Liver (tissue), 3 donors: ENCODE data around the gene SCAMP5.

Source experiments
- FOXA1 ChIP-seq: IDR thresholded peaks from 2 replicates; pipeline ENCODE4 v1.6.1; 2016; ENCODE audit warnings: antibody characterized with exemption
- GABPA ChIP-seq, 2 donors: IDR thresholded peaks in 1 of 2; conservative IDR thresholded peaks in 1 of 2; 2 replicates each; pipeline ENCODE4 v1.6.1; 2016; ENCODE audit warnings: antibody characterized with exemption in 2 of 2, mild to moderate bottlenecking in 1 of 2, moderate library complexity in 1 of 2
- HNF4A ChIP-seq, 2 donors: conservative IDR thresholded peaks; 2 replicates each; pipeline ENCODE4 v1.6.1; 2016; ENCODE audit warnings: antibody characterized with exemption in 2 of 2, mild to moderate bottlenecking in 2 of 2
- HNF4G ChIP-seq: IDR thresholded peaks from 2 replicates; pipeline ENCODE4 v1.6.1; 2016; ENCODE audit warnings: antibody characterized with exemption
- JUND ChIP-seq, 2 donors: IDR thresholded peaks; 2 replicates each; pipeline ENCODE4 v1.6.1; 2016; ENCODE audit warnings: antibody characterized with exemption in 2 of 2
- RAD21 ChIP-seq, 2 donors: IDR thresholded peaks; 2 replicates each; pipeline ENCODE4 v1.6.1; 2016; ENCODE audit warnings: antibody characterized with exemption in 2 of 2, mild to moderate bottlenecking in 2 of 2
- TF ChIP-seq, protein P1 (sequence below): fragments of 150-350 bp; IDR thresholded peaks from 2 replicates; pipeline ENCODE4 v1.5.1; 2017; ENCODE audit warnings: improper control_type of control experiment, low read depth, low read length; ENCODE audit not compliant: missing input control
- donor health status: healthy.
- donor health status: healthy.

DNA sequence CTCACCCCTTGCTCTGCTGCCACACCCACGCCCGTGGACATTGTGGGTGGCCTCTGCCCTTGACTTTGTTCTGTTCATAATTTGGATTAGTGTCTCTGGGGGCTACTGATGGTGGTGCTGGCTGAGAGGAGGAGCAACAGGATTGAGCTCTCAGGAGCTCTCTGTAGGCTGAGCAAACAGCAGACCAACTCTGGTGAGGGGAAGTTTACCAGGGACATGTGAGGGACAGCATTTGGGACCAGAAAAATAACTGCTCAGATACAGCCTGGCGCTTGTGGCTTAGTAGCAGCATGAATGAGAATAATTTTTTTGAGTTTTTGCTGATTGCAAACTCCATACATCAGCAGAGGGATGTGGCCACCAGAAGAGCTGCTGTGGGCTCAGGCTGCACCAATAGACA lies 42.9 kb downstream of the SCAMP5 start:
- TF ChIP-seq, protein P1, sequence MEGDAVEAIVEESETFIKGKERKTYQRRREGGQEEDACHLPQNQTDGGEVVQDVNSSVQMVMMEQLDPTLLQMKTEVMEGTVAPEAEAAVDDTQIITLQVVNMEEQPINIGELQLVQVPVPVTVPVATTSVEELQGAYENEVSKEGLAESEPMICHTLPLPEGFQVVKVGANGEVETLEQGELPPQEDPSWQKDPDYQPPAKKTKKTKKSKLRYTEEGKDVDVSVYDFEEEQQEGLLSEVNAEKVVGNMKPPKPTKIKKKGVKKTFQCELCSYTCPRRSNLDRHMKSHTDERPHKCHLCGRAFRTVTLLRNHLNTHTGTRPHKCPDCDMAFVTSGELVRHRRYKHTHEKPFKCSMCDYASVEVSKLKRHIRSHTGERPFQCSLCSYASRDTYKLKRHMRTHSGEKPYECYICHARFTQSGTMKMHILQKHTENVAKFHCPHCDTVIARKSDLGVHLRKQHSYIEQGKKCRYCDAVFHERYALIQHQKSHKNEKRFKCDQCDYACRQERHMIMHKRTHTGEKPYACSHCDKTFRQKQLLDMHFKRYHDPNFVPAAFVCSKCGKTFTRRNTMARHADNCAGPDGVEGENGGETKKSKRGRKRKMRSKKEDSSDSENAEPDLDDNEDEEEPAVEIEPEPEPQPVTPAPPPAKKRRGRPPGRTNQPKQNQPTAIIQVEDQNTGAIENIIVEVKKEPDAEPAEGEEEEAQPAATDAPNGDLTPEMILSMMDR: no peak
- TF ChIP-seq GABPA (IDR thresholded peaks at IDR 0.05 in 1 of 2, conservative IDR thresholded peaks at IDR 0.05 in 1 of 2): no peak
- no peak for TF ChIP-seq RAD21 (IDR thresholded peaks at IDR 0.05)
- TF ChIP-seq HNF4G: no peak
- no peak for TF ChIP-seq FOXA1
- no peak for TF ChIP-seq JUND (IDR thresholded peaks at IDR 0.05)
- no peak for TF ChIP-seq HNF4A (conservative IDR thresholded peaks at IDR 0.05)
